Measurements from ENCODE around the gene METTL1.
"Not testable (repeated sequence)": the region's sequence is repeated elsewhere in the genome, so short reads cannot be mapped to it uniquely, and the experiment has no call there.

The METTL1 gene

DNA sequence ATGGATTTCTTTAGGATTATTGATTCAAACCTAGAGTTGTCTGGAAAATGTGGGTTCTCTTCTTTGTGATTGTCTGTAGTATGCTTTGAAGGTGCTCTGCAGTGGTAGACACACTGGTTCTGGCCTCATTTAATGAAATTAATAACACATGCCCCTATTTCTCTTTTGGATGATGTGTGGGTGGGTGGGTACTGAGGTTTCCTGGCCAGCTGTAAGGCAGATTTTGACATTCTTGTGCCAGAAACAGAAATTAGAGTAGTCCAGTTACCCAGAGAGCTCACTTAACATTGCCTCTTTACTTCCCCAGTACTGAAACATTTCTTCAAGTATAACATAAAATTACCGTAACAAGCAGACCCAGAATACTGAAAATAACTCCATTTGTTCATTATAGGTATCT, 25.1 kb upstream of the METTL1 start:
- no peak for DNase-seq

- DNase-seq: no peak
These were observed 23.4 kb upstream of the METTL1 start for GRCh38 chr12:57795354-57795753.

- no peak for DNase-seq
These were observed 22.0 kb upstream of the METTL1 start for GRCh38 chr12:57793920-57794319.

DNA sequence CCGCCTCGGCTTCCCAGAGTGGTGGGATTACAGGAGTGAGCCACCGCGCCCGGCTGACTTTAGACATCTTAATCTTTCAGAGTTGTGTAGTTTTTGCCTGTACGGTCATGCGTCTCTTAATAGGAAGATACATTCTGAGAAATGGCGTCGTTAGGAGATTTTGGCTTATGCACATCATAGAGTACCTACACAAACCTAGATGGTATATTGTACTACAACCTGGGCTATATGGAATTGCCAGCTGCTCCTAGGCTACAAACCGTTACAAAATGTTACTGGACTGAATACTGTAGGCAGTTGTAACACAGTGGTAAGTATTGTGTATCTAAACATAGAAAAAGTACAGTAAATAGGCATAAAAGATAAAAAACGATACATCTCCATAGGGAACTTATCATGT, 12.0 kb upstream of the METTL1 start:
- no peak for DNase-seq

GRCh38 chr12:57783466-57783801, 11.5 kb upstream of the METTL1 start:
- DNase-seq: no peak

GRCh38 chr12:57782608-57783465, 10.9 kb upstream of the METTL1 start, which contains the start of gene TSFM:
TSFM (plus strand) TSS chr12:57782787; CDS start chr12:57782802, 15 bp downstream.
- peak; percentile 97 for DNase-seq

DNA sequence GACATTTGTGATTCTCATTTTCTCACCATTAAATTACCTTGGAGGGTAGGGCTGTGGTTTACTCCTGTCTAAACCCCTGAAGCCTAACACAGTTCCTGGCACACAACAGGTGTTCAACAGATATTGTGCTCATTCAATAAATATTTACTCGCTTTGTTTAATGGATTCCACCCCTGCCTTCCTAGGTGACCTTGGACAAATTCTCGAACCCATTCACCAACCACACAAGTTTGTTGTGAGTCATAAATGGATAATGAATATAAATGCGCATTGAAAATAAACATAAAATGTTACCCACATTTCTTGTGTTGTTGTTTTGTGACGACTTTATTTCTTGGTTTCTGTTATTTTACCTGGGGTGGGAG, 10.3 kb upstream of the METTL1 start:
- no peak for DNase-seq

- no peak for DNase-seq
These were observed 9.9 kb upstream of the METTL1 start for GRCh38 chr12:57781801-57782200.

DNA sequence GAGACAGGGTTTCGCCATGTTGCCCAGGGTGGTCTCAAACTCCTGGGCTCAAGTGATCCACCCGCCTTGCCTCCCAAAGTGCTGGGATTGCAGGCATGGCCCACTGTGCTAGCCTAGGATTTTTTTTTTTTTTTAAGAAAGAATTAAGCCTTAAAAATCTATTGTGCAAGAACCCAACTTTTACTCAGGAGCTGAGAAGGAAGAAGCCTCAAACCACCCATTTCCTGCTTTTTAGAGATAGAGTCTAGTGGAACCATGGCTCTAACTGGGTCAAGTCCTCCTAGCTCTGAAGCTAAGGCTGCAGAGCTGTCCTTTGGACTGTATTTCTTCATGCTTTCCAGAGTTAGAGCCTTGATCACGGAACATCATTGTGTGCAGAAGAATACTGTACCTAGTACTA, 9.3 kb upstream of the METTL1 start:
- no peak for DNase-seq

GRCh38 chr12:57780284-57780897, 8.5 kb upstream of the METTL1 start:
- DNase-seq: no peak

- no peak for DNase-seq
These were observed 7.8 kb upstream of the METTL1 start for GRCh38 chr12:57779736-57780135.

DNA sequence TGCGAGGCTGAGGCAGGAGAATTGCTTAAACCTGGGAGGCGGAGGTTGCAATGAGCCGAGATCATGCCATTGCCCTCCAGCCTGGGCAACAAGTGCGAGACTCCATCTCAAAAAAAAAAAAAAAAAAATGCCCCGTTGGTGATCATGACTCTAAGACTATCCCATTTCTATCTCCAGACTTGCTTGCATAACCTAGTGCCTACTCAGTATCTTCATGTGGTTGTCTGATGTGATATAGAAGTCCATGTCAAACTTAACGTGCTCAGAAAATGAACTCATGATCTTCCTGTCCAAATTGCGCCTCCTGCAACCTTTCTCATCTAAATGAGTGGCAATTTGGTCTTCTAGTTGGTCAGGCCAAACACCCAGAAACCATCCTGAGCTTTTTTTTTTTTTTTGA, 6.0 kb upstream of the METTL1 start:
- DNase-seq: no peak

GRCh38 chr12:57777367-57777766, 5.5 kb upstream of the METTL1 start:
- DNase-seq: no peak

DNA sequence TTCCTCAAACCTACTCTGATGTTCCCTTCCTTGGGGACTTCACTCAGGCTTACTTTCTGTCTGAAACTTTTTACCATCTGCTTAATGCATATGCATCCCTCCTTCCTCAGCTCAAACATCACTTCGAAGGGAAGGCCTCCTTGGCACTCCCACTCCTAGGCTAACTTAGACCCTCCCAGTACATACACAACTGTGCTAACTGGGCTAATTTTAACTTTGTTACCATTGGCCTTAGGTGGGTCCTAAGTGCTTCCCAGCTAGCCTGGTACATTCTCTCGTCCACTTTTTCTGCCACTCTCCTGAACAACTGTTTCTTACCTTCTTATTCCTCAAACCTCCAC, 4.3 kb upstream of the METTL1 start:
- no peak for DNase-seq

GRCh38 chr12:57775563-57776246, 3.8 kb upstream of the METTL1 start:
- no peak for DNase-seq

DNA sequence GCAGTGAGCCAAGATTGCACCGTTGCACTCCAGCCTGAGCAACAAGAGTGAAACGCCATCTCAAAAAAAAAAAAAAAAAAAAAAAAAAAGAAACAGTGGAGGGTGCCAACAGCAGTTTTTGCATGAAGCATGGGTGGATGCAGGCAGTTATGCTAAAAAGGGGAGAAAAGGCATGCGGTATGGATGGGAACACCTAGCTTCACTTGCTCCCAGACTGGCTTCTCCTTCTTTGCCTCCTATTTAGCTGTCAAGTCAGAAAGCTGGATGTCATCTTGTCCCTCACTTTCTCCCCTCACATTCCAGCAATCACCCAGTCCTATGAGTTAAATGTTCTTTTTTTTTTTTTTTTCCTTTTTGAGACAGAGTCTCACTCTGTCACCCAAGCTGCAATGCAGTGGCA, 3.1 kb upstream of the METTL1 start:
- no peak for DNase-seq

DNA sequence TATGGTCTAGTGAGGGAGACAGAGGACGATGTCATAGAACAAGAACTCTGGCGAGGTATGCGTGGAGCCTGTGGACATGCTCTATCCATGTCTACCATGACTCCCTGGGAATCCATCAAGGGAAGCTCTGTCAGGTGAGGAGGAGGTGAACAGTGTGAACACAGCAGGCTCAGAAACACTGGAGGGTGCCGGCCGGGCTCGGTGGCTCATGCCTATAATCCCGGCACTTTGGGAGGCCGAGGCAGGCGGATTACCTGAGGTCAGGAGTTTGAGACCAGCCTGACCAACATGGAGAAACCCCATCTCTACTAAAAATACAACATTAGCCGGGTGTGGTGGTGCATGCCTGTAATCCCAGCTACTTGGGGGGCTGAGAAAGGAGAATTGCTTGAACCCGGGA, 2.7 kb upstream of the METTL1 start:
- not testable (repeated sequence) for DNase-seq

GRCh38 chr12:57772429-57773322, 771 bp upstream of the METTL1 start, which contains the start of gene EEF1AKMT3:
EEF1AKMT3 (plus strand) TSS chr12:57772614; CDS start chr12:57772725, 111 bp downstream.
- no peak for DNase-seq

GRCh38 chr12:57771236-57771872, 551 bp downstream of the METTL1 start:
- no peak for DNase-seq

DNA sequence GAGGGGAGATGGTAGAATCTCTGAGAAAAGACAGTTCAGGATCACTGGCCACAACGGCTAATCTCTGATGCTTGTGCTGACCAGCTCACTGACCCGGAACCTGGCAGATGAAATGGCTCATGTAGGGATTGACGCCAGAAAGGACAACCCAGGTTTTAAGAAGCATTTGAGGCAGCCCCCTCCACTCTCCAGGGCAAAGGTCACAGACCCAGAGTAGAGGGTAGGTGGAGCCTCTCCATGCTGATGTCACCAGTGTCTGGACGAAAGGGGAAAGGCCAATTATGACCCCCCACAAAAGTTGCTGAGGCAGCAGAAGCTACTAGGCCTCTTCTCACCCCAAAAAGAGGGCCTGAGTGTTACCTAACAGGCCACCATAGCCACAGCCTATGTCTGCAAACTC, 1.2 kb downstream of the METTL1 start:
- DNase-seq: no peak

DNA sequence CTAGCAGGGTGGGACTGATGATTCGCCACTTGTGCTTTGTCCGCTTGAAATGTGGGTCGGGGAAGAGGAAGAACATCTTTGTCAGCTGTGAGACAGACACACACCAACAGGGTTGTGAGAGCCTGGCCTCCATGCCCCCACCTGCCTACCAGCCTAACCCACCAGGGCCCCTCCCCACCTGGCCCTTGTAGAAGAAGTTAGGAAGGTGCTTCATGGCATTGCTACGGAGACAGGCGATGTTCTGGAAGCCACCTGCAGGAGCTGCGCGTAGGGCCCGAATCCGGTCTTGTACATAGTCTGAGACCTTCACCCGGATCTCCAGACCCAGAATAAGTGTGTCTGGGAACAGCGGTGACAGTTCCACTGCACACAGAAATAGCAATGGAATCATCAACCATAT, 2.3 kb downstream of the METTL1 start:
- no peak for DNase-seq

GRCh38 chr12:57767876-57768275, 4.0 kb downstream of the METTL1 start:
- no peak for DNase-seq

DNA sequence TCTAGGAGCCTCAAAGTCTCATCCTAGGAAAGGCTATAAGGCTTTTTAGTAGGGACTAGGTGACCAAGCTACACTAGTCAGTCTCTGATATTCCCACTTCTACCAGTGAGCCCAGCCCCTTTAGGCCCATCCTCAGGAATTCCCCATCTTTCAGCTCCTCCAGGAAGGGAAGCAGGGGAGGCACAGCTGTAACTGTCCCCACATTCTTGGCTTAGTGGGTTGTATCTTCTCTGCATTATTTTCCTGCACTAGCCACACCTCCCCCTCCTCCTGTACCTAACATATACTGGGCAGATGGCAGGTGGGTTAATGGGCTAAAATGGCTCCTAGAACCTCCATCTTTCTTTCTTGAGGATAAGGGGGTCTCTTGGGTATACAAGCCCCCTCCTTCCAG, 4.6 kb downstream of the METTL1 start:
- DNase-seq: no peak
